ENCODE data around the gene PIH1D2.

Gene PIH1D2

GRCh38 chr11:112023104-112023503, 50.7 kb downstream of the PIH1D2 start:
- no peak for FAIRE-seq
- peak; percentile 10 for TF ChIP-seq CTCF (IDR thresholded peaks at IDR 0.05; ENCODE audit: insufficient read depth, missing control alignments)
- no peak for DNase-seq (ENCODE audit: insufficient read length, low spot score)

- no peak for TF ChIP-seq CTCF (IDR thresholded peaks at IDR 0.05; ENCODE audit: insufficient read depth, missing control alignments)
- FAIRE-seq (no peak), DNase-seq (ENCODE audit: insufficient read length, low spot score) (no peak)
Measured at GRCh38 chr11:112019066-112019465, 54.8 kb downstream of the PIH1D2 start.
